SK-N-SH (cell line): ENCODE measurements around the gene DDAH1.

Experiments used
- CHD2 ChIP-seq: fragments of 150-350 bp; IDR thresholded peaks from 2 replicates; pipeline ENCODE4 v1.6.1; 2018; ENCODE audit warnings: low read length; ENCODE audit not compliant: partially characterized antibody
- CTCF ChIP-seq: fragments of 200-600 bp; sonication (generic); IDR thresholded peaks from 2 replicates; pipeline ENCODE4 v1.6.1; 2017; ENCODE audit warnings: antibody characterized with exemption, mild to moderate bottlenecking, moderate library complexity
- POLR2AphosphoS5 ChIP-seq: IDR thresholded peaks from 2 replicates; pipeline ENCODE4 v1.6.1; 2012; ENCODE audit warnings: low read depth, low read length
- SMC3 ChIP-seq: IDR thresholded peaks from 2 replicates; pipeline ENCODE4 v1.6.1; 2012; ENCODE audit warnings: low read depth, low read length, improper control_type of control experiment
- TEAD4 ChIP-seq: IDR thresholded peaks from 2 replicates; pipeline ENCODE4 v1.4.0; 2012; ENCODE audit warnings: mild to moderate bottlenecking, borderline replicate concordance; ENCODE audit not compliant: insufficient read depth

GRCh38 chr1:85437139-85437538, 27.8 kb downstream of the DDAH1 start:
- TF ChIP-seq CHD2 (no peak), POLR2AphosphoS5 (no peak), TEAD4 (no peak), CTCF (no peak), SMC3 (no peak)
